ENCODE data around the gene PALLD. TPM values are rescaled to one million over a fixed set of nuclear protein-coding genes. Genes with fewer than 3 reads are reported as not detected.
"Not testable (repeated sequence)": the region's sequence is repeated elsewhere in the genome, so short reads cannot be mapped to it uniquely, and the experiment has no call there.

Gene PALLD
- total and polyA plus RNA-seq, 2 donors (not counting 3 experiments of a cell fraction or from before 2014, with no cell fraction given), result 13.4 to 48.2 TPM

- intact Hi-C loops (cut with micrococcal nuclease), result no loop called here
- no peak overlapping the region for H3K9ac ChIP-seq (replicated peaks; ENCODE audit: extremely low read depth, insufficient read depth, low read length)
Observed at GRCh38 chr4:168701061-168701460, 204.2 kb downstream of the PALLD start.

GRCh38 chr4:168702581-168703087 is 205.8 kb downstream of the PALLD start:
- H3K4me2 ChIP-seq (ENCODE audit: insufficient read depth, low read length); H3K27me3 ChIP-seq (ENCODE audit: control insufficient read depth in 2 of 2, insufficient read depth in 2 of 2, low read length in 2 of 2); H3K9ac ChIP-seq (replicated peaks; ENCODE audit: extremely low read depth, insufficient read depth, low read length); BruUV-seq (replicated peaks); H4K20me1 ChIP-seq (replicated peaks; ENCODE audit: control insufficient read depth, extremely low read depth, insufficient read depth, low read length); H3K79me2 ChIP-seq (ENCODE audit: control insufficient read depth, insufficient read depth, low read length); FAIRE-seq; dilution Hi-C loops (cut with MboI; ENCODE audit: extremely low pct_ligation_motif_present, low sequenced_read_pairs); intact Hi-C loops (cut with micrococcal nuclease); H3K4me3 ChIP-seq (replicated peaks in 1 of 3; ENCODE audit: insufficient read depth in 1 of 3, low read depth in 1 of 3, low read length in 3 of 3); H3K9me1 ChIP-seq (replicated peaks; ENCODE audit: control insufficient read depth, extremely low read depth, insufficient read depth, low read length); H3K27ac ChIP-seq (ENCODE audit: insufficient read depth, low read depth, low read length); H3K9me3 ChIP-seq (replicated peaks; ENCODE audit: control insufficient read depth, insufficient read depth, low read length); H2AFZ ChIP-seq (ENCODE audit: low read depth, low read length); DNase-seq (ENCODE audit: low read depth, low spot score); POLR2A ChIA-PET; CTCF ChIA-PET; H3K36me3 ChIP-seq (ENCODE audit: control insufficient read depth in 2 of 2, extremely low read depth in 1 of 2, insufficient read depth in 2 of 2, low read length in 2 of 2); H3K4me1 ChIP-seq (ENCODE audit: control insufficient read depth, extremely low read depth, insufficient read depth, low read length): not testable (repeated sequence)

More at GRCh38 chr4:168701061-168701460, 204.2 kb downstream of the PALLD start:
- H3K4me3 ChIP-seq (replicated peaks in 1 of 3; ENCODE audit: insufficient read depth in 1 of 3, low read depth in 1 of 3, low read length in 3 of 3), result no peak overlapping the region
- no peaks in the 10 kb centered on the region for H3K36me3 ChIP-seq (ENCODE audit: control insufficient read depth in 2 of 2, extremely low read depth in 1 of 2, insufficient read depth in 2 of 2, low read length in 2 of 2)
- no peaks in the 10 kb centered on the region for H3K9me1 ChIP-seq (replicated peaks; ENCODE audit: control insufficient read depth, extremely low read depth, insufficient read depth, low read length)
- no peak for DNase-seq (ENCODE audit: low read depth, low spot score)
- H3K4me1 ChIP-seq (ENCODE audit: control insufficient read depth, extremely low read depth, insufficient read depth, low read length), result no peaks in the 10 kb centered on the region
- H3K4me2 ChIP-seq (ENCODE audit: insufficient read depth, low read length), result no peak overlapping the region
- POLR2A ChIA-PET, result no interaction called here
- TF ChIP-seq POLR2AphosphoS5 (IDR thresholded peaks at IDR 0.05; ENCODE audit: insufficient read depth, low read depth, low read length) (no peak), FOS (IDR thresholded peaks at IDR 0.05; ENCODE audit: borderline replicate concordance, insufficient read depth, low read length) (no peak), GATA2 (IDR thresholded peaks at IDR 0.05; ENCODE audit: insufficient read depth, insufficient read length, low read depth, low read length) (no peak)
- CTCF ChIA-PET, result interaction anchor here (1.3 kb wide), 1 partner anchor 115 kb away, joined by 3 read pairs; no protein-coding TSS in a partner anchor
- BruUV-seq (replicated peaks), result no TSS peak
- H3K27me3 ChIP-seq (ENCODE audit: control insufficient read depth in 2 of 2, insufficient read depth in 2 of 2, low read length in 2 of 2), result no peaks in the 10 kb centered on the region
- H3K27ac ChIP-seq (ENCODE audit: insufficient read depth, low read depth, low read length), result no peak overlapping the region
- H3K79me2 ChIP-seq (ENCODE audit: control insufficient read depth, insufficient read depth, low read length), result no peaks in the 10 kb centered on the region
- H4K20me1 ChIP-seq (replicated peaks; ENCODE audit: control insufficient read depth, extremely low read depth, insufficient read depth, low read length), result no peaks in the 10 kb centered on the region
- H2AFZ ChIP-seq (ENCODE audit: low read depth, low read length), result no peak overlapping the region
- no peak for FAIRE-seq
- no peaks in the 10 kb centered on the region for H3K9me3 ChIP-seq (replicated peaks; ENCODE audit: control insufficient read depth, insufficient read depth, low read length)
- dilution Hi-C loops (cut with MboI; ENCODE audit: extremely low pct_ligation_motif_present, low sequenced_read_pairs), result no loop called here

Measured in endothelial cell of umbilical vein (primary cell).